ENCODE results near the gene PSMD3.
"Not testable (repeated sequence)": the region's sequence is repeated elsewhere in the genome, so short reads cannot be mapped to it uniquely, and the experiment has no call there.

Gene PSMD3

GRCh38 chr17:40005520-40005919, 24.9 kb downstream of the PSMD3 start:
- no peak overlapping the region for H3K4me3 ChIP-seq (ENCODE audit: low read depth, low read length)
- TF ChIP-seq CTCF (IDR thresholded peaks at IDR 0.05; ENCODE audit: insufficient read depth, low read length, missing control alignments), result no peak
- no peak for DNase-seq (ENCODE audit: low read depth, low spot score)
- ChIA-PET CTCF (interaction anchor here (0.8 to 6.9 kb wide), 4 partner anchors 8 to 107 kb away, joined by 3 to 39 read pairs (median 3); partner anchors contain the start of gene CSF3), POLR2A (no interaction called here)

- CTCF ChIA-PET, result interaction anchor here (0.9 to 12.8 kb wide), 6 partner anchors 11 to 181 kb away, joined by 3 to 325 read pairs (median 76); no protein-coding TSS in a partner anchor
- POLR2A ChIA-PET; DNase-seq (ENCODE audit: low read depth, low spot score); H3K4me3 ChIP-seq (ENCODE audit: low read depth, low read length): not testable (repeated sequence)
These were observed 30.4 kb downstream of the PSMD3 start for GRCh38 chr17:40010946-40011500.

GRCh38 chr17:40012017-40012647, 31.5 kb downstream of the PSMD3 start:
- POLR2A ChIA-PET; DNase-seq (ENCODE audit: low read depth, low spot score); H3K4me3 ChIP-seq (ENCODE audit: low read depth, low read length): not testable (repeated sequence)
- CTCF ChIA-PET, result interaction anchor here (0.8 to 12.8 kb wide), 12 partner anchors 10 to 279 kb away, joined by 3 to 325 read pairs (median 34); no protein-coding TSS in a partner anchor

GRCh38 chr17:40014375-40014980, 33.9 kb downstream of the PSMD3 start:
- no peak for DNase-seq (ENCODE audit: low read depth, low spot score)
- H3K4me3 ChIP-seq (ENCODE audit: low read depth, low read length), result no peak overlapping the region
- ChIA-PET POLR2A (no interaction called here), CTCF (interaction anchor here (0.6 to 12.8 kb wide), 32 partner anchors 7 to 289 kb away, joined by 3 to 325 read pairs (median 6); partner anchors contain the start of genes CDC6, NR1D1 and PSMD3)
- no peak for TF ChIP-seq CTCF (IDR thresholded peaks at IDR 0.05; ENCODE audit: insufficient read depth, low read length, missing control alignments)

- H3K4me3 ChIP-seq (ENCODE audit: low read depth, low read length), result no peak within 1 kb of the TSS
- POLR2A ChIA-PET, result no interaction called here
- DNase-seq (ENCODE audit: low read depth, low spot score), result no peak
- CTCF ChIA-PET, result interaction anchor here (0.6 to 12.8 kb wide), 26 partner anchors 8 to 288 kb away, joined by 3 to 325 read pairs (median 6); partner anchors contain the start of gene PSMD3
- no peak for TF ChIP-seq CTCF (IDR thresholded peaks at IDR 0.05; ENCODE audit: insufficient read depth, low read length, missing control alignments)
These were observed 34.7 kb downstream of the PSMD3 start, which contains the start of gene CSF3 for GRCh38 chr17:40015005-40015997. Gene CSF3 (plus strand): TSS chr17:40015440. CDS start chr17:40015475, 35 bp downstream.

GRCh38 chr17:40015998-40016985, 35.7 kb downstream of the PSMD3 start:
- no peak for DNase-seq (ENCODE audit: low read depth, low spot score)
- ChIA-PET POLR2A (no interaction called here), CTCF (interaction anchor here (1.2 to 12.8 kb wide), 18 partner anchors 9 to 275 kb away, joined by 3 to 325 read pairs (median 6); no protein-coding TSS in a partner anchor)
- no peak overlapping the region for H3K4me3 ChIP-seq (ENCODE audit: low read depth, low read length)
- no peak for TF ChIP-seq CTCF (IDR thresholded peaks at IDR 0.05; ENCODE audit: insufficient read depth, low read length, missing control alignments)
